WTC11 (cell line): ENCODE measurements around the gene UBAP1. TPM values are rescaled to one million over a fixed set of nuclear protein-coding genes. Genes with fewer than 3 reads are reported as not detected.

ENCODE experiments used
- ATAC-seq: fragments of 200-7000 bp; cut with Tn5 transposase; 2 replicates; pipeline ENCODE4 v1.10.0; 2021; ENCODE audit warnings: mild to moderate bottlenecking, moderate library complexity
- CTCF ChIA-PET: fragments of 300-600 bp; sonication (Branson Sonifier 250); formaldehyde crosslinking; loops from one replicate; lab custom pipeline; 2021; ENCODE audit warnings: antibody characterized with exemption; lab: Charles Lee
- POLR2A ChIA-PET: fragments of 350-600 bp; sonication (Branson Sonifier 250); formaldehyde crosslinking; loops from one replicate; lab custom pipeline; 2021; ENCODE audit warnings: antibody characterized with exemption; lab: Charles Lee
- DNase-seq: peaks from one replicate; pipeline ENCODE4 v3.0.0; 2021; ENCODE audit warnings: low spot score
- H3K27ac Mint-ChIP-seq: 2 replicates; pipeline ENCODE4 v1.8.0; 2021; ENCODE audit warnings: mixed read lengths
- H3K27me3 Mint-ChIP-seq: 2 replicates; pipeline ENCODE4 v1.8.0; 2021; ENCODE audit warnings: low read depth, mild to moderate bottlenecking, moderate library complexity, mixed read lengths
- H3K36me3 Mint-ChIP-seq: 2 replicates; pipeline ENCODE4 v1.8.0; 2021; ENCODE audit warnings: mixed read lengths
- H3K4me1 Mint-ChIP-seq: 2 replicates; pipeline ENCODE4 v1.8.0; 2022; ENCODE audit warnings: mixed read lengths
- H3K4me3 Mint-ChIP-seq: 2 replicates; pipeline ENCODE4 v1.8.0; 2021; ENCODE audit warnings: mild to moderate bottlenecking, moderate library complexity, mixed read lengths
- H3K9me3 Mint-ChIP-seq: 2 replicates; pipeline ENCODE4 v1.8.0; 2021; ENCODE audit warnings: mixed read lengths
- ATF1 ChIP-seq: sonication (generic); formaldehyde crosslinking; IDR thresholded peaks from 2 replicates; pipeline ENCODE4 v1.8.1; 2023; ENCODE audit warnings: mild to moderate bottlenecking, moderate library complexity, missing genetic modification reagents
- CBFB ChIP-seq: sonication (generic); formaldehyde crosslinking; IDR thresholded peaks from 2 replicates; pipeline ENCODE4 v1.8.1; 2022; ENCODE audit warnings: mild to moderate bottlenecking, low read depth, missing genetic modification reagents
- E2F5 ChIP-seq: sonication (generic); formaldehyde crosslinking; IDR thresholded peaks from 2 replicates; pipeline ENCODE4 v1.8.1; 2022; ENCODE audit warnings: mild to moderate bottlenecking, moderate library complexity, missing genetic modification reagents
- FOXJ3 ChIP-seq: sonication (generic); formaldehyde crosslinking; IDR thresholded peaks from 2 replicates; pipeline ENCODE4 v1.9.0; 2021; ENCODE audit warnings: missing genetic modification reagents, mild to moderate bottlenecking, borderline replicate concordance
- FOXP4 ChIP-seq: sonication (generic); formaldehyde crosslinking; IDR thresholded peaks from 2 replicates; pipeline ENCODE4 v1.8.0; 2022; ENCODE audit warnings: mild to moderate bottlenecking, missing genetic modification reagents
- IRF1 ChIP-seq: sonication (generic); formaldehyde crosslinking; IDR thresholded peaks from 2 replicates; pipeline ENCODE4 v1.8.0; 2023; ENCODE audit warnings: missing genetic modification reagents
- IRF2 ChIP-seq: sonication (generic); formaldehyde crosslinking; IDR thresholded peaks from 2 replicates; pipeline ENCODE4 v1.8.0; 2022; ENCODE audit warnings: low read depth, missing genetic modification reagents, borderline replicate concordance
- KAT7 ChIP-seq: sonication (generic); formaldehyde crosslinking; IDR thresholded peaks from 2 replicates; pipeline ENCODE4 v1.8.1; 2023; ENCODE audit warnings: missing genetic modification reagents, mild to moderate bottlenecking, borderline replicate concordance
- NFYB ChIP-seq: sonication (generic); formaldehyde crosslinking; conservative IDR thresholded peaks from 2 replicates; pipeline ENCODE4 v1.8.0; 2022; ENCODE audit warnings: low read depth, missing genetic modification reagents
- NR3C1 ChIP-seq: sonication (generic); formaldehyde crosslinking; conservative IDR thresholded peaks from 2 replicates; pipeline ENCODE4 v1.8.1; 2023; ENCODE audit warnings: low read depth, mild to moderate bottlenecking, missing genetic modification reagents
- OVOL2 ChIP-seq: fragments of 250-450 bp; sonication (Bioruptor Pico); IDR thresholded peaks from 2 replicates; pipeline ENCODE4 v1.9.0; 2021; ENCODE audit warnings: mild to moderate bottlenecking, borderline replicate concordance
- PREB ChIP-seq: sonication (generic); formaldehyde crosslinking; IDR thresholded peaks from 2 replicates; pipeline ENCODE4 v1.8.1; 2022; ENCODE audit warnings: mild to moderate bottlenecking, missing genetic modification reagents, moderate library complexity, borderline replicate concordance
- SMAD3 ChIP-seq: sonication (generic); formaldehyde crosslinking; IDR thresholded peaks from 2 replicates; pipeline ENCODE4 v1.8.0; 2022; ENCODE audit warnings: missing genetic modification reagents, mild to moderate bottlenecking, borderline replicate concordance
- SMAD4 ChIP-seq: sonication (generic); formaldehyde crosslinking; IDR thresholded peaks from 2 replicates; pipeline ENCODE4 v1.8.0; 2022; ENCODE audit warnings: mild to moderate bottlenecking, missing genetic modification reagents
- ZNF138 ChIP-seq: sonication (generic); formaldehyde crosslinking; conservative IDR thresholded peaks from 2 replicates; pipeline ENCODE4 v1.8.1; 2022; ENCODE audit warnings: mild to moderate bottlenecking, moderate library complexity, missing genetic modification reagents
- ZNF425 ChIP-seq: fragments of 250-450 bp; sonication (Bioruptor Pico); conservative IDR thresholded peaks from 2 replicates; pipeline ENCODE4 v1.9.0; 2021; ENCODE audit warnings: mild to moderate bottlenecking
- total RNA-seq: library from RNA; stranded (reverse); gene quantifications from 3 replicates; pipeline ENCODE4 v1.2.3, GENCODE V29; 2021
- TF ChIP-seq, protein P1 (sequence below): sonication (generic); formaldehyde crosslinking; IDR thresholded peaks from 2 replicates; pipeline ENCODE4 v1.8.1; 2022; ENCODE audit warnings: missing genetic modification reagents, borderline replicate concordance
- TF ChIP-seq, protein P2 (sequence below): sonication (generic); formaldehyde crosslinking; IDR thresholded peaks from 2 replicates; pipeline ENCODE4 v1.8.1; 2022; ENCODE audit warnings: low read depth, mild to moderate bottlenecking, moderate library complexity, missing genetic modification reagents, borderline replicate concordance

The UBAP1 gene
- total RNA-seq, 1 experiment from 2014 or later, result 23.9 TPM

DNA sequence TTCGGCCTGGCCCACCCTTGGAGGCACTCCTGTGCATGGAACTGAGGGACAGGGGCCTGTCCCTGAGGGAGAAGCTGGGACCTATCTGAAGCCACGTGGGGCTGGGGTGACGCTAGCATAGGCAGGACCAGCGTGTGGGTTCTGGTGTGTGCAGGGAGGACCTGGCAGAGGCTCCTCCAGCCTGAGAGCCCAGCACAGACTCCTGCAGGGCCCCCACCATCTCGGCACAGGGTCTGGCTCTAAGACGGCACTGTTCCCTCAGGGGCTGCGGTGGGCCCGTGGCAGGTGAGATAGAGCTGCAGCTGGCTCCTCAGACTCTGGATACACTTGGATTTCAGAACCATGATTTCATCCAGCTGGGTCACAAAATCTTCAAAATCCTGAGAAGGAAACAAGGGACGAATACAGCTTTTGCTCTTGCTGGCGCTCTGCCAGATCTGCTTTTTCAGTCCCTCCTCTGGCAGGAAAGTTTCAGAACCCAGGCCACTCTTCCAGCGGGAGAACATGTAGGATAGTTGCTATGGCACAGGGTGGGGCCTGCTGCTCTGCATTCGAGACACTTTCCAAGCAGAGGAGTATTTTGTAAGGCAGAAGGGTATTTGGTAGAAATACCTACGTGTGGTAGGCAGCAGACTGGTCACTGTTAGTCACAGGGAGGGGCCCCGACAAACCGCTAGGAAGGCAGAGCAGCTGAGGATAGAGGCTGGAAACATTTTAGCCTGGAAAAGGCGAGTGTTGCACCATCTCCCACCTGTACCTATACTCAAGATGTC, 75.5 kb downstream of the UBAP1 start (continued):
- TF ChIP-seq, protein P1, sequence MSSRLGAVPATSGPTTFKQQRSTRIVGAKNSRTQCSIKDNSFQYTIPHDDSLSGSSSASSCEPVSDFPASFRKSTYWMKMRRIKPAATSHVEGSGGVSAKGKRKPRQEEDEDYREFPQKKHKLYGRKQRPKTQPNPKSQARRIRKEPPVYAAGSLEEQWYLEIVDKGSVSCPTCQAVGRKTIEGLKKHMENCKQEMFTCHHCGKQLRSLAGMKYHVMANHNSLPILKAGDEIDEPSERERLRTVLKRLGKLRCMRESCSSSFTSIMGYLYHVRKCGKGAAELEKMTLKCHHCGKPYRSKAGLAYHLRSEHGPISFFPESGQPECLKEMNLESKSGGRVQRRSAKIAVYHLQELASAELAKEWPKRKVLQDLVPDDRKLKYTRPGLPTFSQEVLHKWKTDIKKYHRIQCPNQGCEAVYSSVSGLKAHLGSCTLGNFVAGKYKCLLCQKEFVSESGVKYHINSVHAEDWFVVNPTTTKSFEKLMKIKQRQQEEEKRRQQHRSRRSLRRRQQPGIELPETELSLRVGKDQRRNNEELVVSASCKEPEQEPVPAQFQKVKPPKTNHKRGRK, result no peak
- no peak for TF ChIP-seq ZNF138 (CRISPR knock-in tag)
- no peak for TF ChIP-seq NFYB (CRISPR knock-in tag)
- no peak for TF ChIP-seq OVOL2 (CRISPR knock-in tag)
- TF ChIP-seq CBFB, result no peak

- TF ChIP-seq, protein P2, sequence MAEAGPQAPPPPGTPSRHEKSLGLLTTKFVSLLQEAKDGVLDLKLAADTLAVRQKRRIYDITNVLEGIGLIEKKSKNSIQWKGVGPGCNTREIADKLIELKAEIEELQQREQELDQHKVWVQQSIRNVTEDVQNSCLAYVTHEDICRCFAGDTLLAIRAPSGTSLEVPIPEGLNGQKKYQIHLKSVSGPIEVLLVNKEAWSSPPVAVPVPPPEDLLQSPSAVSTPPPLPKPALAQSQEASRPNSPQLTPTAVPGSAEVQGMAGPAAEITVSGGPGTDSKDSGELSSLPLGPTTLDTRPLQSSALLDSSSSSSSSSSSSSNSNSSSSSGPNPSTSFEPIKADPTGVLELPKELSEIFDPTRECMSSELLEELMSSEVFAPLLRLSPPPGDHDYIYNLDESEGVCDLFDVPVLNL (CRISPR knock-in tag), result no peak
- TF ChIP-seq FOXJ3, result no peak
- TF ChIP-seq KAT7 (CRISPR knock-in tag), result no peak
- TF ChIP-seq E2F5 (CRISPR knock-in tag), result no peak
- TF ChIP-seq IRF2 (CRISPR knock-in tag), result no peak
- TF ChIP-seq ATF1, result no peak
- TF ChIP-seq NR3C1 (CRISPR knock-in tag), result no peak
- no peak for TF ChIP-seq SMAD4 (CRISPR knock-in tag)
- TF ChIP-seq ZNF425 (CRISPR knock-in tag), result no peak
- no peak for TF ChIP-seq IRF1 (CRISPR knock-in tag)
- no peak for TF ChIP-seq SMAD3 (CRISPR knock-in tag)
- no peak for TF ChIP-seq PREB (CRISPR knock-in tag)
- no peak for TF ChIP-seq FOXP4 (CRISPR knock-in tag)
- DNase-seq (no peak), ATAC-seq (no peak)
- Mint-ChIP-seq H3K4me1 (no peaks in the 10 kb centered on the region), H3K36me3 (peaks cover 6% of the 10 kb centered on the region; the same call in 1 of the 2 replicates), H3K4me3 (no peak overlapping the region), H3K9me3 (no peaks in the 10 kb centered on the region), H3K27me3 (no peaks in the 10 kb centered on the region), H3K27ac (no peak overlapping the region)
- POLR2A ChIA-PET, result no interaction called here
- CTCF ChIA-PET, result interaction anchor here (1.0 to 4.6 kb wide), 10 partner anchors 9 to 349 kb away, joined by 3 to 33 read pairs (median 5); partner anchors contain the start of gene MYORG
Observed at GRCh38 chr9:34254966-34255825, 76.4 kb downstream of the UBAP1 start.
